K562 treated with DMSO at 1 percent for 24 hours (cell line): ENCODE results near the gene KCNQ1. TPM values are rescaled to one million over a fixed set of nuclear protein-coding genes. Genes with fewer than 3 reads are reported as not detected.

Source experiments
- total RNA-seq: library from RNA; unstranded; fragments of 300-600 nt; gene quantifications from 2 replicates; pipeline ENCODE4 v1.2.3, GENCODE V29; 2022; ENCODE audit warnings: low read depth; ENCODE audit not compliant: insufficient read depth

Gene KCNQ1, protein sequence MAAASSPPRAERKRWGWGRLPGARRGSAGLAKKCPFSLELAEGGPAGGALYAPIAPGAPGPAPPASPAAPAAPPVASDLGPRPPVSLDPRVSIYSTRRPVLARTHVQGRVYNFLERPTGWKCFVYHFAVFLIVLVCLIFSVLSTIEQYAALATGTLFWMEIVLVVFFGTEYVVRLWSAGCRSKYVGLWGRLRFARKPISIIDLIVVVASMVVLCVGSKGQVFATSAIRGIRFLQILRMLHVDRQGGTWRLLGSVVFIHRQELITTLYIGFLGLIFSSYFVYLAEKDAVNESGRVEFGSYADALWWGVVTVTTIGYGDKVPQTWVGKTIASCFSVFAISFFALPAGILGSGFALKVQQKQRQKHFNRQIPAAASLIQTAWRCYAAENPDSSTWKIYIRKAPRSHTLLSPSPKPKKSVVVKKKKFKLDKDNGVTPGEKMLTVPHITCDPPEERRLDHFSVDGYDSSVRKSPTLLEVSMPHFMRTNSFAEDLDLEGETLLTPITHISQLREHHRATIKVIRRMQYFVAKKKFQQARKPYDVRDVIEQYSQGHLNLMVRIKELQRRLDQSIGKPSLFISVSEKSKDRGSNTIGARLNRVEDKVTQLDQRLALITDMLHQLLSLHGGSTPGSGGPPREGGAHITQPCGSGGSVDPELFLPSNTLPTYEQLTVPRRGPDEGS
- total RNA-seq: not detected in 2 replicates

GRCh38 chr11:2444821-2445745 is at the start of gene KCNQ1:
TSS of gene KCNQ1 (plus strand) at chr11:2445008. CDS start at chr11:2445099, 91 bp downstream.

GRCh38 chr11:2400069-2400761 is 44.6 kb upstream of the KCNQ1 start, which contains the start of gene TSSC4:
TSS of gene TSSC4 (plus strand) at chr11:2400750. CDS start at chr11:2402634, 1,884 bp downstream.

DNA sequence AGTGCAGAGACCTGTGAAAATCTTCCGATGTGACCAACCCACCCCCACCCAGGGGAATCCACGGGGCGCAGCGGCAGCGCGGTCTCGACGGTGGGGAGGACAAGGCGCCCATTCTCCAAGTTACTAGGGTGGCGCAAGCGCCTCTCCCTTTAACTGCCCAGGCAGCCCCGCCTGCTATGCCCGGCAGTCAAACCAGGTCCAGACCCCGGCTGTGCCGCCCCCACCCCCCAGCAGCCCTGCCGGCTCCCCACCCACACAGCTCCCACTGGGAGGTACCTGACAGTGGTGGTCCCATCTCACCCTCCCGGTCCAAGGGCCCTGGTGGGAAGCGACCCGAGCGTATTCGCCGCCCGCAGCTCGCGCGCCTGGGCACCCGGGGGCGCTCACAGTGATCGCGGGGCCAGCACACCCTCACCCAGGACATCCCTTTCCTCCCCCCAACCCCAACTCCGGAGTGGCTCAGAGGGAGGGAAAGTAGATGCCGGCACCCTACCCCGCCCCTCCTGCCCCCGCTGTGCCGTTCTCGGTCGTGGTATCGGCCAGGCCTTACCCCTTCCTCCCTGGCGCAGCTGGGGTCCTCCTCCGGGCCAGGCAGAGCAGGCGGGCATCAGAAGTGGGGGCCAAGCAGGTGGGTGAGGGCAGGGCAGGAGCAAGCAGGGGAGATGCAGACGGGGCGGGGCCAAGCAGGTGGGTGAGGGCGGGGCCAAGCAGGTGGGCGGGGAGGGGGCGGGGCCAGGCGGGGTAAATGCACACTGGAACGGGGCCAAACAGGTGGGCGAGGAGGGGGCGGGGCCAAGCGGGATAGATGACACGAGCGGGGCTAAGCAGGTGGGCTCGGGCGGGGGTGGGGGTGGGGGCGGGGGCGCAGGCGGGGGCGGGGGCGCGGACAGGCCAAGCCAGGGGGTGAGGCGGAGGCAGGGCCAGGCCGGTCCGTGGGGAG is 657 bp upstream of the KCNQ1 start, which contains the start of gene TRPM5:
TRPM5 (minus strand) TSS at position 634 of the 940 bp plus-strand sequence. CDS start 21,478 bp downstream, outside the sequence.

DNA sequence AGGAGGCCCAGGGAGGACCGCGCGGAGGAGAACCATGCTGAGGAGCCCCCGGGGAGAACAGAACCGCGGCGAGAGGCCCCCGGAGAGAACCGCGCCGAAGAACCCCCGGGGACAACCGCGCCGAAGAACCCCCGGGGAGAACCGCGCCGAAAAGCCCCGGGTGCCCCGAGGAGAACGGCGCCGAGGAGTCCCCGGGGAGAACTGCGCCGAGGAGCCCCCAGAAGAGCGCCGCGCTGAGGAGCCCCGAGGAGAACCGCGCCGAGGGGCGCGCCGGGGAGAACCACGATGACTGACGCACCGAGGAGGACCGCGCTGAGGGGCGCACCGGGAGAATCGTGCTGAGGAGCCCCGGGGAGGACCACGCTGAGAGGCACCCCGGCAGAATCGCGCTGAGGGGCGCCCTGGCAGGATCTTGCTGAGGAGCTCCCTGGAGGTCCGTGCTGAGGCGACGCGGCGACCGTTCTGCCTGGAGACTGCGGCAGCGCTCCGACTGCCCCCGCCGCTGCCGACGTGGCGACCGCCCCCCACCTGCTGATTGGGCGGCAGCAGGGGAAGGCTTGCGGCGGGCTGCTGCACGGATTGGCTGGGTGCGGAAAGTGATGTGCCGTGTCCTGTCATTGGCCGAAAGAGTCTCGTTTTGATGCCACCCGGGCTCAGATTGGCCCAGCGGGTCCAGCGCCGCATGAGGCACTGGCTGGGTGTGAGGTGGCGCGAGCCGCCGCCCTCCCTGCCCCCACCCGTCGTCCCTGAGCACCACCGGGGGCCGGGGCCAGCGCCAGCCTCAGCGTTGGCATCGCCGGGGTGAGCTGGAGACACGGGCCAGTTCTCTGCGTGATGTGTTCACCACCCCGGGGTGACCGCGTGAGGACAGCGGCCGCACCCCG is 255.0 kb downstream of the KCNQ1 start, which contains the start of gene KCNQ1OT1:
KCNQ1OT1 (minus strand) TSS at position 464 of the 884 bp plus-strand sequence.

DNA sequence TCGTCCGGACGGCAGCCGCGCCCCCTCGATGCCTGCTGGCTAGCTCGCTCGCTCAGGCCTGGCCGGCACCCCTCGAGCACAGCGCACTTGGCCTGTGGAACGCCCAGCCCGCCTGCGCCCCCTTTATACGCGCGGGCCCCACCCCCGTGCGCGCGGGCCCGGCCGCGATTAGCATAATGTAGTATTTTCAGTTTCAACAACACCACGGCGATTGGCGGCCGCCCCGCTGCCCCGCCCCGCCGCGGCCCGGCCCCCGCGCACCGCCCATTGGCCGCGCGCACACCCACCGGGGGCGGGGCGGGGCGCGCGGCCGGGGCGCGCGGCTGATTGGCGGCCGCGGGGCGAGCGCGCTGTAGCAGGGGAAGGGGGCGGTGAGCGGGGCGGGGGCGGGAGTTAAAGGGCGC is 440.9 kb downstream of the KCNQ1 start, which contains the start of gene CDKN1C:
CDKN1C (minus strand) TSS at position 98 of the 404 bp plus-strand sequence. CDS start 319 bp downstream, outside the sequence.

Other genes with a start within 250 kb of the KCNQ1 start
- gene ASCL2, start 174.4 kb upstream of the KCNQ1 start, total RNA-seq: 0.34 and 0.36 TPM in 2 replicates
- 0.65 and 0.97 TPM in 2 replicates for gene C11orf21, start 143.1 kb upstream of the KCNQ1 start, total RNA-seq
- 0.82 and 2.6 TPM in 2 replicates for gene TSPAN32, start 143.0 kb upstream of the KCNQ1 start, total RNA-seq
- 238 TPM in 2 replicates for gene CD81, start 67.7 kb upstream of the KCNQ1 start, total RNA-seq
- 43.9 and 50.6 TPM in 2 replicates for gene TSSC4, start 44.3 kb upstream of the KCNQ1 start, total RNA-seq
- not detected in 2 replicates for gene TRPM5, start 494 bp upstream of the KCNQ1 start, total RNA-seq